ENCODE measurements around the gene AHDC1.

DNA sequence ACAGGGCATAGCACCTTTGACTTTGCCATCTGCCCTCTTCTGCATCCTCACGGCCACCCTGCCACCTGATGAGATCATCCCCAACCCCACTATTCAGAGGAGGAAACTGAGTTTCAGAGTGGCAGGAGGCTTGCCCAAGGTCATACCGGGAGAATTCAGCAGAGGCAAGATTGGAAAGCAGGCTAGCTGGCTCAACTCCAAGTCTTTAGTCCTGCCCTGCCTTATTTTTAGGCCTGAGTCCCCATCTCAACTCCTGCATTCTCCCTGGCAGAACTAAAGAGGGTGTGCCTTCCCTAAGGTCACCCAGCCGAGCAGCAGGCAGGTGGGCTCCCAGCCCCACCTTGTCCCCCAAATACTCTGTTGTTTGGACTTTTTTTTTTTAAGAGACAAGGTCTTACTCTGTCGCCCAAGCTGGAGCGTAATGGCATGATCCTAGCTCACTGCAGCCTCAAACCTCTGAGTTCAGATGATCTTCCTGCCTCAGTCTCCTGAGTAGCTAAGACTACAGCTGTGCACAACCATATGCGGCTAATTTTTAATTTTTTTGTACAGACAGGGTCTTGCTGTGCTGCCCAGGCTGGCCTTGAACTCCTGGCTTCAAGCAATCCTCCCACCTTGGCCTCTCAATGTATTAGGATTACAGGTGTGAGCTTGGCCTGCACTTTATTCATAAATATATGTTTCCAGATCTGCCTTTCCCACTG lies 44.8 kb upstream of the AHDC1 start:
- no peak for TF ChIP-seq CHD4 (IDR thresholded peaks at IDR 0.05; ENCODE audit: borderline replicate concordance)
- no peak for TF ChIP-seq CTCF (IDR thresholded peaks at IDR 0.05)
- no peak for TF ChIP-seq EP300 (IDR thresholded peaks at IDR 0.05)
- no peak for TF ChIP-seq ZFP36 (IDR thresholded peaks at IDR 0.05; ENCODE audit: borderline replicate concordance, partially characterized antibody)
- no peak for TF ChIP-seq REST (IDR thresholded peaks at IDR 0.05)
- no peak for TF ChIP-seq JUNB (IDR thresholded peaks at IDR 0.05)
- TF ChIP-seq ZNF302 (CRISPR knock-in tag; IDR thresholded peaks at IDR 0.05) = no peak
- TF ChIP-seq POLR2AphosphoS2 (conservative IDR thresholded peaks at IDR 0.05; ENCODE audit: low read length) = no peak
- TF ChIP-seq HDAC2 (IDR thresholded peaks at IDR 0.05) = no peak
- no peak for TF ChIP-seq SMC3 (IDR thresholded peaks at IDR 0.05)
- TF ChIP-seq KDM1A (IDR thresholded peaks at IDR 0.05; ENCODE audit: low read depth) = no peak
- TF ChIP-seq POLR2A (IDR thresholded peaks at IDR 0.05; ENCODE audit: low read length) = no peak
- TF ChIP-seq KDM5A (IDR thresholded peaks at IDR 0.05) = no peak
- TF ChIP-seq MAFK (IDR thresholded peaks at IDR 0.05; ENCODE audit: partially characterized antibody) = no peak

Measured in A549 (cell line).